ENCODE results near the gene NOBOX. TPM values are rescaled to one million over a fixed set of nuclear protein-coding genes. Genes with fewer than 3 reads are reported as not detected.

NOBOX gene
- total and polyA plus RNA-seq, 10 of the 15 experiments (the other 5 are each of a cell fraction or from before 2014, with no cell fraction given): not detected

DNA sequence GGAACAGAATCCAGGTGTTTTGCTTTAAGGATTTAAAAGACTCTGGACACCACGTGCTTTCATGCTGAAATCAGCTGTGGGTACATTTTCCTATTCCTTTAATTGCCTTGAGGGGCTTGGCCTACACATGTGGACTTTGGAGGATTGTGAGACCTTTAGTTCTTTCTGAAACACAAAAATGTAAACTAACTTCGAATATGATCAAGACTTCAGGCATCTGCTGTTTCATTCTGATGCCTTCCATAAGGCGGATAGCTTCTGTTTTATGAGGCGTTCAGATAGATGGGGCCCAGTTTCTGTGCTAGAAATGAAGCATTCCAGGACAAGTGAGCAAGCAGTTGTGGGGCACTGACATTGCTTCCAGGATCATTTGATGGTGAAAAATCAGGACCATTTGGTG lies 1.5 kb upstream of the NOBOX start:
- POLR2A ChIA-PET: no interaction called here
- H3K27me3 ChIP-seq (replicated peaks in 1 of 2; ENCODE audit: control insufficient read depth in 2 of 2, insufficient read depth in 2 of 2, low read length in 1 of 2): no peaks in the 10 kb centered on the region
- SMC1A ChIA-PET (ENCODE audit: uncharacterized antibody, unreplicated experiment): no interaction called here
- no peaks in the 10 kb centered on the region for H3K36me3 ChIP-seq (ENCODE audit: control insufficient read depth in 2 of 2, insufficient read depth in 2 of 2, low read length in 1 of 2)
- no peak for DNase-seq (ENCODE audit: low read depth, low spot score)
- no peak overlapping the region for H3K9ac ChIP-seq (ENCODE audit: control insufficient read depth, insufficient read depth, low read length)
- CTCF ChIA-PET: interaction anchor here (1.0 kb wide), 1 partner anchor 13 kb away, joined by 4 read pairs; no protein-coding TSS in a partner anchor
- no peak for FAIRE-seq
- H3K4me2 ChIP-seq (ENCODE audit: control insufficient read depth, insufficient read depth): no peak overlapping the region
- 25% methylated on average over 4 of the region's 4 CpGs for WGBS (ENCODE audit: insufficient coverage, insufficient replicate concordance, low lambda C conversion rate, missing lambda C conversion rate)
- no peaks in the 10 kb centered on the region for H4K20me1 ChIP-seq (ENCODE audit: control insufficient read depth, insufficient read depth)
- H3K27ac ChIP-seq (ENCODE audit: control insufficient read depth, insufficient read depth): no peak overlapping the region
- no peaks in the 10 kb centered on the region for H3K4me1 ChIP-seq (ENCODE audit: control insufficient read depth, insufficient read depth, low read length)
- in situ Hi-C loops (cut with MboI): no loop called here
- RAD21 ChIA-PET (ENCODE audit: unreplicated experiment): no interaction called here
- no peaks in the 10 kb centered on the region for H3K9me3 ChIP-seq (replicated peaks; ENCODE audit: control insufficient read depth, insufficient read depth, low read length)
- no peak overlapping the region for H2AFZ ChIP-seq (ENCODE audit: control insufficient read depth, low read depth, low read length)
- no TSS peak for BruUV-seq (replicated peaks)
- no peak overlapping the region for H3K4me3 ChIP-seq
- no peak for ATAC-seq
- no peaks in the 10 kb centered on the region for H3K79me2 ChIP-seq (ENCODE audit: control insufficient read depth, insufficient read depth, low read length)
- intact Hi-C loops (cut with micrococcal nuclease; ENCODE audit: unreplicated experiment): no loop called here
- TF ChIP-seq EGR1 (IDR thresholded peaks at IDR 0.05; ENCODE audit: borderline replicate concordance in 1 of 2, low read depth in 2 of 2, low read length in 2 of 2): no peak
- no peak for TF ChIP-seq MYB (IDR thresholded peaks at IDR 0.05; ENCODE audit: borderline replicate concordance, low read depth, low read length)
- no peak for TF ChIP-seq POLR2A (IDR thresholded peaks at IDR 0.05; ENCODE audit: low read depth, low read length)
- TF ChIP-seq FOXM1 (IDR thresholded peaks at IDR 0.05; ENCODE audit: low read depth, low read length): no peak
- TF ChIP-seq SMARCA5 (IDR thresholded peaks at IDR 0.05): no peak
- TF ChIP-seq, protein P1, sequence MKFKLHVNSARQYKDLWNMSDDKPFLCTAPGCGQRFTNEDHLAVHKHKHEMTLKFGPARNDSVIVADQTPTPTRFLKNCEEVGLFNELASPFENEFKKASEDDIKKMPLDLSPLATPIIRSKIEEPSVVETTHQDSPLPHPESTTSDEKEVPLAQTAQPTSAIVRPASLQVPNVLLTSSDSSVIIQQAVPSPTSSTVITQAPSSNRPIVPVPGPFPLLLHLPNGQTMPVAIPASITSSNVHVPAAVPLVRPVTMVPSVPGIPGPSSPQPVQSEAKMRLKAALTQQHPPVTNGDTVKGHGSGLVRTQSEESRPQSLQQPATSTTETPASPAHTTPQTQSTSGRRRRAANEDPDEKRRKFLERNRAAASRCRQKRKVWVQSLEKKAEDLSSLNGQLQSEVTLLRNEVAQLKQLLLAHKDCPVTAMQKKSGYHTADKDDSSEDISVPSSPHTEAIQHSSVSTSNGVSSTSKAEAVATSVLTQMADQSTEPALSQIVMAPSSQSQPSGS (IDR thresholded peaks at IDR 0.05; ENCODE audit: low read length): no peak
- TF ChIP-seq CHD1 (IDR thresholded peaks at IDR 0.05; ENCODE audit: low read depth, low read length): no peak
- no peak for TF ChIP-seq SMAD5 (IDR thresholded peaks at IDR 0.05; ENCODE audit: low read depth)
- TF ChIP-seq POLR2AphosphoS2 (IDR thresholded peaks at IDR 0.05; ENCODE audit: low read depth, low read length): no peak
- no peak for TF ChIP-seq ZNF217 (IDR thresholded peaks at IDR 0.05)
- TF ChIP-seq SREBF1 (IDR thresholded peaks at IDR 0.05; ENCODE audit: low read length): no peak
- TF ChIP-seq, protein P2, sequence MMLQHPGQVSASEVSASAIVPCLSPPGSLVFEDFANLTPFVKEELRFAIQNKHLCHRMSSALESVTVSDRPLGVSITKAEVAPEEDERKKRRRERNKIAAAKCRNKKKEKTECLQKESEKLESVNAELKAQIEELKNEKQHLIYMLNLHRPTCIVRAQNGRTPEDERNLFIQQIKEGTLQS (IDR thresholded peaks at IDR 0.05; ENCODE audit: borderline replicate concordance, extremely low read depth, low read depth, low read length): no peak
- TF ChIP-seq, protein P3, sequence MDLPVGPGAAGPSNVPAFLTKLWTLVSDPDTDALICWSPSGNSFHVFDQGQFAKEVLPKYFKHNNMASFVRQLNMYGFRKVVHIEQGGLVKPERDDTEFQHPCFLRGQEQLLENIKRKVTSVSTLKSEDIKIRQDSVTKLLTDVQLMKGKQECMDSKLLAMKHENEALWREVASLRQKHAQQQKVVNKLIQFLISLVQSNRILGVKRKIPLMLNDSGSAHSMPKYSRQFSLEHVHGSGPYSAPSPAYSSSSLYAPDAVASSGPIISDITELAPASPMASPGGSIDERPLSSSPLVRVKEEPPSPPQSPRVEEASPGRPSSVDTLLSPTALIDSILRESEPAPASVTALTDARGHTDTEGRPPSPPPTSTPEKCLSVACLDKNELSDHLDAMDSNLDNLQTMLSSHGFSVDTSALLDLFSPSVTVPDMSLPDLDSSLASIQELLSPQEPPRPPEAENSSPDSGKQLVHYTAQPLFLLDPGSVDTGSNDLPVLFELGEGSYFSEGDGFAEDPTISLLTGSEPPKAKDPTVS (IDR thresholded peaks at IDR 0.05; ENCODE audit: low read depth, low read length): no peak
- TF ChIP-seq ESRRA (IDR thresholded peaks at IDR 0.05; ENCODE audit: low read length): no peak
- no peak for TF ChIP-seq TAF1 (IDR thresholded peaks at IDR 0.05; ENCODE audit: borderline replicate concordance, low read depth, low read length)
- no peak for TF ChIP-seq CBFB (IDR thresholded peaks at IDR 0.05; ENCODE audit: low read depth)
- TF ChIP-seq, protein P4, sequence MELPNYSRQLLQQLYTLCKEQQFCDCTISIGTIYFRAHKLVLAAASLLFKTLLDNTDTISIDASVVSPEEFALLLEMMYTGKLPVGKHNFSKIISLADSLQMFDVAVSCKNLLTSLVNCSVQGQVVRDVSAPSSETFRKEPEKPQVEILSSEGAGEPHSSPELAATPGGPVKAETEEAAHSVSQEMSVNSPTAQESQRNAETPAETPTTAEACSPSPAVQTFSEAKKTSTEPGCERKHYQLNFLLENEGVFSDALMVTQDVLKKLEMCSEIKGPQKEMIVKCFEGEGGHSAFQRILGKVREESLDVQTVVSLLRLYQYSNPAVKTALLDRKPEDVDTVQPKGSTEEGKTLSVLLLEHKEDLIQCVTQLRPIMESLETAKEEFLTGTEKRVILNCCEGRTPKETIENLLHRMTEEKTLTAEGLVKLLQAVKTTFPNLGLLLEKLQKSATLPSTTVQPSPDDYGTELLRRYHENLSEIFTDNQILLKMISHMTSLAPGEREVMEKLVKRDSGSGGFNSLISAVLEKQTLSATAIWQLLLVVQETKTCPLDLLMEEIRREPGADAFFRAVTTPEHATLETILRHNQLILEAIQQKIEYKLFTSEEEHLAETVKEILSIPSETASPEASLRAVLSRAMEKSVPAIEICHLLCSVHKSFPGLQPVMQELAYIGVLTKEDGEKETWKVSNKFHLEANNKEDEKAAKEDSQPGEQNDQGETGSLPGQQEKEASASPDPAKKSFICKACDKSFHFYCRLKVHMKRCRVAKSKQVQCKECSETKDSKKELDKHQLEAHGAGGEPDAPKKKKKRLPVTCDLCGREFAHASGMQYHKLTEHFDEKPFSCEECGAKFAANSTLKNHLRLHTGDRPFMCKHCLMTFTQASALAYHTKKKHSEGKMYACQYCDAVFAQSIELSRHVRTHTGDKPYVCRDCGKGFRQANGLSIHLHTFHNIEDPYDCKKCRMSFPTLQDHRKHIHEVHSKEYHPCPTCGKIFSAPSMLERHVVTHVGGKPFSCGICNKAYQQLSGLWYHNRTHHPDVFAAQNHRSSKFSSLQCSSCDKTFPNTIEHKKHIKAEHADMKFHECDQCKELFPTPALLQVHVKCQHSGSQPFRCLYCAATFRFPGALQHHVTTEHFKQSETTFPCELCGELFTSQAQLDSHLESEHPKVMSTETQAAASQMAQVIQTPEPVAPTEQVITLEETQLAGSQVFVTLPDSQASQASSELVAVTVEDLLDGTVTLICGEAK (IDR thresholded peaks at IDR 0.05; ENCODE audit: borderline replicate concordance): no peak

All from GM12878 (cell line).